LNCAP (cell line): ENCODE results near the gene AGBL1.

Source experiments
- TF ChIP-seq, protein P1 (sequence below): fragments of 450-650 bp; IDR thresholded peaks from 2 replicates; pipeline ENCODE4 v1.5.1; 2017; ENCODE audit warnings: mild to moderate bottlenecking

The AGBL1 gene

DNA sequence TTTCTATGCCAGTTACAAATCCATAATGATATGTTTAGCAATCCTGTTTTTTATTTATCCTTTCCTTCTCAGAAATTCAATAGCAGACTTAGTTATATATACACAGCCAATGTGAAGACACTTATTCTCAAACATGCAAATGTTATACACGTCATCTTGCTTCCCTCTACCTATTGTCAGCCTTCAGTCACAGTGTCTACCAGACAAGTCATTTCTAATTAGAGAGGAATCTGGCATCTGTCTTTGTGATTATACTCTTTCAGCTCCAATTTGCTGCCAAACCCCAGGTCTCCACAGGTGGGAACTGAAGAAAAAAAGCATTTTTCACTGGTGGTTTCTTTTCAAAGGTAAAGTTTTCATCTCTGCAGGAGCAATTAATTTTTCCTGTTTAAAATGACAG, 793.1 kb downstream of the AGBL1 start:
- TF ChIP-seq, protein P1, sequence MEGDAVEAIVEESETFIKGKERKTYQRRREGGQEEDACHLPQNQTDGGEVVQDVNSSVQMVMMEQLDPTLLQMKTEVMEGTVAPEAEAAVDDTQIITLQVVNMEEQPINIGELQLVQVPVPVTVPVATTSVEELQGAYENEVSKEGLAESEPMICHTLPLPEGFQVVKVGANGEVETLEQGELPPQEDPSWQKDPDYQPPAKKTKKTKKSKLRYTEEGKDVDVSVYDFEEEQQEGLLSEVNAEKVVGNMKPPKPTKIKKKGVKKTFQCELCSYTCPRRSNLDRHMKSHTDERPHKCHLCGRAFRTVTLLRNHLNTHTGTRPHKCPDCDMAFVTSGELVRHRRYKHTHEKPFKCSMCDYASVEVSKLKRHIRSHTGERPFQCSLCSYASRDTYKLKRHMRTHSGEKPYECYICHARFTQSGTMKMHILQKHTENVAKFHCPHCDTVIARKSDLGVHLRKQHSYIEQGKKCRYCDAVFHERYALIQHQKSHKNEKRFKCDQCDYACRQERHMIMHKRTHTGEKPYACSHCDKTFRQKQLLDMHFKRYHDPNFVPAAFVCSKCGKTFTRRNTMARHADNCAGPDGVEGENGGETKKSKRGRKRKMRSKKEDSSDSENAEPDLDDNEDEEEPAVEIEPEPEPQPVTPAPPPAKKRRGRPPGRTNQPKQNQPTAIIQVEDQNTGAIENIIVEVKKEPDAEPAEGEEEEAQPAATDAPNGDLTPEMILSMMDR: no peak

DNA sequence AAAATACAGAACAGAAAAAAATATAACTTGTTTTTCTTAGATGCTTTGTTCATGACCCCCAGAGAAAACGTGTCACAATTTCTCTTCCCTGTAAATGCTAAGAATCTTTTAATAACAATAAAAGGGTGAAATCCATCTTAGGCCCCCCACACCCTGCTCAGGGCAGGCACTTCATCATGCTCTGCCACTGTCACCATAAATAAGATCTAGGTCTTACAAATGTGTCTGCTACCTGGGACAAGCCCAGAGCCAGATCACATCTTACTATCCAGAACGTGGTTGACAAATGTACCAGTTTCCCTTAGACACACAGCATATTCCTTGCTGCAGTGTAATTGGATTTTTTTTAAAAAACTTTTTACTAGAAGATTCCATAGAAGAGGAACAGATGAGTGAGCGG, 795.4 kb downstream of the AGBL1 start:
- TF ChIP-seq, protein P1: no peak

GRCh38 chr15:86876387-86876944, 796.8 kb downstream of the AGBL1 start:
- TF ChIP-seq, protein P1: no peak

- TF ChIP-seq, protein P1: no peak
These were observed 797.5 kb downstream of the AGBL1 start for GRCh38 chr15:86877171-86877631.

GRCh38 chr15:86879250-86880229, 799.9 kb downstream of the AGBL1 start:
- TF ChIP-seq, protein P1: no peak

DNA sequence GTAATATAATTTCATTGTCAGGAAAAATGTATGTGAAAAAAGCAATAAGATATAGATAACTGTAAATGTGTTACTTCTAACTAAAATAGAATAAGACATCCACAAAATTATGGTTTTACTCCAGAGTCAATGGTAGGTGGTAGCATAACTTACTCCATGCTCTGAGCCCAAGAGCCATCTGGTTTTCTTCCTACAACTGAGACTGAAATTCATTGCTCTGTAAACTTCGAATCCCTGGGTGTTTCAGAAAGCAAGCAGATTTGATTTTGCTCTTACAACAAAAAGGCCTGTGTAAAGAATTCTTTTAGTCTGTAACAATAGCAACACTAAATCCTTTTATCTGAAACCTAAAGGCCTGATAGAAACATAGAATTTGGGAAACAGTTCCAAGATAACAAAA, 805.9 kb downstream of the AGBL1 start:
- TF ChIP-seq, protein P1: no peak

- TF ChIP-seq, protein P1: no peak
These were observed 813.2 kb downstream of the AGBL1 start for GRCh38 chr15:86892774-86893449.
